Bronchial smooth muscle cell (primary cell): ENCODE data around the gene TNS3. TPM values are rescaled to one million over a fixed set of nuclear protein-coding genes. Genes with fewer than 3 reads are reported as not detected.

Experiments
- total RNA-seq: library from RNA; depleted of rRNA; stranded (reverse); fragments of >200 nt; gene quantifications from 2 replicates; pipeline ENCODE4 v1.2.1, GENCODE V29; 2014

TNS3 gene
- total RNA-seq: 21.1 and 22.8 TPM in 2 replicates

DNA sequence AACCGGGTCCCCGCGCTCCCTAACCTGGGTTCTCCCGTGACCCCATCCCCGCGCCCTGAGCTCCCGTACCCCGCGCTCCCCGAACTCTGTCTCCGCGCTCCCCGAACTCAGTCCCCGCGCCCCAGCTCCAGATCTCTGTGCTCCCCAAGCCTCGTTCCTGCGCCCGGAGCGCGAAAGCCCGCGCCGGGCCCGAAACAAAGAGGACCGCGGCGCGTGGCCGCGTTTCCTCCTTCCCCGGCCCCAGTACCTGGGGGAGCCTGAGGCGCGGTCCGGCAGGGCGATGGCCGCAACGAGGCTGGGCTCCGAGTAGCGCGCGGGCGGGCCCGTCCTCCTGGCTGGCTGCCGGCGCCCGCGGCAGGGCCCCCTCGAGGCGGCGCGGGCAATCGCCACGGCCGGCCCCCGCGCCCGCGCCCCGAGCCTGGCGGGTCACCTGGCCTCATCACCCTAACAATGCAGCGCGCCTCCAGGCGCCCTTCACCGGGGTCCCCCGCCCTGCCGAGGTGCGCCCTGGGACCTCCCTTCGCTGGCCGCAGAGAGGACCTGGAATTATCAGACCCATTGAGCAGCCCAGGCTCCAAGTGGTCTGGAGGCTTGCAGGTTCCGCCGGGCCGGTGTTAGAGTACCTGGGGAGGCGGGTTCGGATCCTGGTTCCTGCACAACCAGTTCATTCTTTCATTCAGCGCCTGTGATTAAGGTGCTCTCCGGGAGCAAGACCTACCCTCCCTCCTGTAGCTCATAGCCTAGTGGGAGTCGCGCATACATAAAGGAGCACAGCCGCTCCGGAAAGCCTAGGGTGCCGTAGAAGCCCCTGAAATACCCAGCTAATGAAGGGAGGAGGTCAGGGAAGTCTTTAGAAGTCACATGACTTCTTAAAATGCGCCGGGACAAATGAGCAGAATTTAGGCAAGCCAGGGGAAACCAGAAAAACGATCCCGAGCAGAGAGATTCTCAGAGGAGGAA is at the start of gene TNS3:
TSS of gene TNS3 (minus strand) at position 308 of the 960 bp plus-strand sequence. CDS start 142,475 bp downstream, outside the sequence.

